ENCODE data around the gene LMO2.

Gene LMO2

DNA sequence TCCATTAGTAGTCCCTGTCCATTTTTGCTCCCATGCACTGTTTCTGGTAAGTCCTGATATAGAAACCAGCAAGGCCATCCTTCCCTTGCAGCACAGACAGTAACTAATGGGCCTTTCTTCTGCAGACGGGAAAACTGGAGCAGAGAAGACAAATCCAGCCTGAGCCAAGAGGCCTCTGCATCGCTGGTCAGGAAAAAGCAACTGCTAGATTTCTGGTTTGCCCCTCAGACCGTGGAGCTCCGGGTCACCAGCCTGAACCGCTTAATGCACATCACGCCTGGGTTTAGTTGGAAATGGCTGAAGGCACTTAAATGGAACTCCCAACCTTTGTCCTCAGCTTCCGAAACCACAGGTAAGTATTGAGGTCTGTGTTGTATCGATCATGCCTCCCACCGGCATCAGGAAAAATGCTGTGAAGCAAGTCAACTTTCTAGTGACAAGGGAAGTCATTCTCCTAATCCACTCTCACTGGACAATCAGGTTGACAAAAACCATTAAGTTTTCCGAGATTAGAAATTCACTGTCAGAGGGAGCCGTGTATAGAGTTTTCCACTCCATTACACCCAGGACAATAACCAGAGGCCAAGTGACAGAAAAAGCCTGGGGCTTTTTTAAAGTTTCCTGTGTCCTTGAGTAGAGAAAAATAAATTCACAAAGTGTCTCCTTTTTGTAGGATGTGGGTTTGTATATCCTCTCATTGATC is 14.8 kb upstream of the LMO2 start:
- Histone ChIP-seq H3K27me3 (replicated peaks; ENCODE audit: control insufficient read depth, insufficient read depth, low read length) (no peaks in the 10 kb centered on the region), H3K36me3 (ENCODE audit: control insufficient read depth, insufficient read depth, low read length) (no peaks in the 10 kb centered on the region), H3K4me3 (replicated peaks; ENCODE audit: low read depth, low read length) (no peak overlapping the region)
- no peak for DNase-seq (ENCODE audit: extremely low read depth, insufficient read length)
- TF ChIP-seq, protein P1, sequence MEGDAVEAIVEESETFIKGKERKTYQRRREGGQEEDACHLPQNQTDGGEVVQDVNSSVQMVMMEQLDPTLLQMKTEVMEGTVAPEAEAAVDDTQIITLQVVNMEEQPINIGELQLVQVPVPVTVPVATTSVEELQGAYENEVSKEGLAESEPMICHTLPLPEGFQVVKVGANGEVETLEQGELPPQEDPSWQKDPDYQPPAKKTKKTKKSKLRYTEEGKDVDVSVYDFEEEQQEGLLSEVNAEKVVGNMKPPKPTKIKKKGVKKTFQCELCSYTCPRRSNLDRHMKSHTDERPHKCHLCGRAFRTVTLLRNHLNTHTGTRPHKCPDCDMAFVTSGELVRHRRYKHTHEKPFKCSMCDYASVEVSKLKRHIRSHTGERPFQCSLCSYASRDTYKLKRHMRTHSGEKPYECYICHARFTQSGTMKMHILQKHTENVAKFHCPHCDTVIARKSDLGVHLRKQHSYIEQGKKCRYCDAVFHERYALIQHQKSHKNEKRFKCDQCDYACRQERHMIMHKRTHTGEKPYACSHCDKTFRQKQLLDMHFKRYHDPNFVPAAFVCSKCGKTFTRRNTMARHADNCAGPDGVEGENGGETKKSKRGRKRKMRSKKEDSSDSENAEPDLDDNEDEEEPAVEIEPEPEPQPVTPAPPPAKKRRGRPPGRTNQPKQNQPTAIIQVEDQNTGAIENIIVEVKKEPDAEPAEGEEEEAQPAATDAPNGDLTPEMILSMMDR (IDR thresholded peaks at IDR 0.05; ENCODE audit: insufficient read depth, low read length, poor library complexity, severe bottlenecking) = no peak

DNA sequence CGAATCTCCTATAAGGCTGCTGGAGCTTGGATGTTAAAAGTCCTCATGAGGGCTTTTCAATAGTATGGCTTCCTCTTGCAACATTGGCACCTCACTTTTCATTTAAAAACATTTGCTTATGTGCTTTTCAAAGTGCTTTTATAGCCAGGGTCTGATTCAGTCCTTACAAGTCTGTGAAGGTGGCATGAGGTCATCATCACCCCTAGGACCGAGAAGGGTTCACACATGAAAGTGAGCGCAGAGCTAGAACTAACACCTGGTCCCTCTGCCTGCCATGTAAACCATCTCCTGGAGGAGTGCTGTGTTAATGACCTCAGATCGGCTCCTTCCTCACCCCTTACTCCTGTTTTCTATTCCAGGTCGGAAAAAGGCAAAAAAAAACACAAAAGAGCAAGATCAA is 12.2 kb upstream of the LMO2 start:
- Histone ChIP-seq H3K4me3 (replicated peaks; ENCODE audit: low read depth, low read length) (no peak overlapping the region), H3K36me3 (ENCODE audit: control insufficient read depth, insufficient read depth, low read length) (no peaks in the 10 kb centered on the region), H3K27me3 (replicated peaks; ENCODE audit: control insufficient read depth, insufficient read depth, low read length) (no peaks in the 10 kb centered on the region)
- no peak for DNase-seq (ENCODE audit: extremely low read depth, insufficient read length)
- TF ChIP-seq, protein P1 (IDR thresholded peaks at IDR 0.05; ENCODE audit: insufficient read depth, low read length, poor library complexity, severe bottlenecking) = no peak

DNA sequence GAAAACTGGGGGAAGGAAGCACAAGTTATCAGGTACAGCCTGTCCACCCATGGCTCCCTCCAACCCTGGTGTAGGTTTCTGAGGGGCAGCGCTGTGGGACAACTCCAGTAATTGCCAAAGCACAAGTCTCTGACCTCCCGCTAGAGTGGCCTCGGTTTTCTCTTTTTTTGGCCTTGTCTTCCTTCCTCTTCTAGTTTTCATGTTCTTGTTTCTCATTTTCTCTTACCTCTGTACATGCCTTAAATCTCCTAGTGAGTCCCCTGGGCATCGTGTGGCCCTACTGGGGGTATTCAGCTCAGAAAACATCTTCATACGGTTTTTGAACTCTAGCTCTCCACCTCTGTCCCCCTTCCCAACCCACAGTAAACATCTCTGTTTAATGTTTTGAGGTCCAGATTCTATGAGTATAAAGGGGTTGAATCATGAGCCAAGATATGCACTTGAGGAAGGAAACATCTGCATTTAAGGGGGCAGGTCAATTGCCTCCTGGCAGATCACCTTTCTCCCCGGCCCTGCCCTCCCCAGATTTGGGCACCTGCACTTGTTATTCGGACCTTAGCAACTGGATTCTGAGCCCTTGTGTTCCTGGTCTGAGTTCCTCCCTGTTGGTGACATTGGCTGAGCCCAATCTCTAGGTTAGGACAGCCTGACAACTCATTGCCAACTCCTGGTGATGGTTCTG is 8.4 kb upstream of the LMO2 start:
- no peak overlapping the region for H3K4me3 ChIP-seq (replicated peaks; ENCODE audit: low read depth, low read length)
- DNase-seq (ENCODE audit: extremely low read depth, insufficient read length) = no peak
- H3K27me3 ChIP-seq (replicated peaks; ENCODE audit: control insufficient read depth, insufficient read depth, low read length) = no peaks in the 10 kb centered on the region
- H3K36me3 ChIP-seq (ENCODE audit: control insufficient read depth, insufficient read depth, low read length) = no peaks in the 10 kb centered on the region
- TF ChIP-seq, protein P1 (IDR thresholded peaks at IDR 0.05; ENCODE audit: insufficient read depth, low read length, poor library complexity, severe bottlenecking) = no peak

DNA sequence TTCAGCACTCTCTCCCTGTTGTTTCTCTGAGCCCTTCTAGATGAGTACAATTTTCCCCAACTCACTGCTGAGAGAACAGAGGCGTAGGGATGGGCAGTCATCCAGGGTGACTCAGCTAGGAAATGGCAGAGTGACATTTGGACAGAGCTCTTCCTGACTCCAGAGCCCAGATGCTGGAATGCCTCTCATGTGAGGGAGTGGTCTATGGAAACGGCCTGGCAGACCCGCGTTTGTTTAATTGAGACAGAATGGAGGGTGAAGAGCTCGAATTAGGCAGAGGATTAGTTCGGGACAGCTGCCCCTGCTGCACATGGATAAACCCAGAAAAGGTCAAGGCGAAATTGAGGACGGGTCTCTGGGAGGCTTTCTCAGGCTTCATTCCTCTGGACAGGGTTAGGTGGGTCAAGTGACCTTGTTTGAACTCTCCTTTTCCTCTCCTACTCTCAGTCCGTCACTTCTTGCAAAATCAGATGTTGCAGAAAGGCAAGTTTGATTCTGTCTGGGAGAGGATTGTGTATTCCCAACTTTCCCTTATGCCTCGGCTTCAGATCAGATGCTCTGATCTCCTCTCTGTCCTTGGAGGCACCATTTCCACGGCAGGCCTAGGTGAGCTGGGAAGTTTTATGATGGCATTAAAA is 7.6 kb upstream of the LMO2 start:
- TF ChIP-seq, protein P1 (IDR thresholded peaks at IDR 0.05; ENCODE audit: insufficient read depth, low read length, poor library complexity, severe bottlenecking) = no peak
- no peaks in the 10 kb centered on the region for H3K36me3 ChIP-seq (ENCODE audit: control insufficient read depth, insufficient read depth, low read length)
- H3K27me3 ChIP-seq (replicated peaks; ENCODE audit: control insufficient read depth, insufficient read depth, low read length) = no peaks in the 10 kb centered on the region

DNA sequence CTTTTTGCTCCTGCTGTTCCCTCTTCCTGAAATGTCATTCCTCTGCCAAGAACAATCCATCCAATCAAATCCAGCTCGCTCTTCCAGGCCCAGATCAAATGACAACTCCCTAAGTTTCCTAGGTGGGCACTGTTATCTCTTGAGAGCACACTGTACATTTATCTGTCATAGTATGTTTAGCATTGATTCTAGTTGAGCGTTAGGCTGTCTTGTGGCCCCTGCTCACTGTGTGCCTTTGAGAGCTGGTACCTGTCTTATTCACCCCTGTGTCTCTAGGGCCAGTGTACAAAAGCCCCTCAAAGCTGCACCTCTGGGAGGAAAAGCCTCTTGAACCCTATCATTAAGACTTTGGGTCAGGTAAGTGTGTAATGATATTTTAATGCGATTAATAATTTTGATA is 7.1 kb upstream of the LMO2 start:
- TF ChIP-seq, protein P1 (IDR thresholded peaks at IDR 0.05; ENCODE audit: insufficient read depth, low read length, poor library complexity, severe bottlenecking) = no peak
- no peaks in the 10 kb centered on the region for H3K36me3 ChIP-seq (ENCODE audit: control insufficient read depth, insufficient read depth, low read length)
- H3K27me3 ChIP-seq (replicated peaks; ENCODE audit: control insufficient read depth, insufficient read depth, low read length) = no peaks in the 10 kb centered on the region
- no peak for DNase-seq (ENCODE audit: extremely low read depth, insufficient read length)
- H3K4me3 ChIP-seq (replicated peaks; ENCODE audit: low read depth, low read length) = no peak overlapping the region

More for the DNA sequence above, 7.6 kb upstream of the LMO2 start:
- DNase-seq (ENCODE audit: extremely low read depth, insufficient read length) = no peak
- no peak overlapping the region for H3K4me3 ChIP-seq (replicated peaks; ENCODE audit: low read depth, low read length)

All from GM06990 (cell line).